ENCODE data around the gene ARHGAP44. TPM values are rescaled to one million over a fixed set of nuclear protein-coding genes. Genes with fewer than 3 reads are reported as not detected.

Gene ARHGAP44
- total RNA-seq, 1 donor from 2014 or later: 0.79 TPM

DNA sequence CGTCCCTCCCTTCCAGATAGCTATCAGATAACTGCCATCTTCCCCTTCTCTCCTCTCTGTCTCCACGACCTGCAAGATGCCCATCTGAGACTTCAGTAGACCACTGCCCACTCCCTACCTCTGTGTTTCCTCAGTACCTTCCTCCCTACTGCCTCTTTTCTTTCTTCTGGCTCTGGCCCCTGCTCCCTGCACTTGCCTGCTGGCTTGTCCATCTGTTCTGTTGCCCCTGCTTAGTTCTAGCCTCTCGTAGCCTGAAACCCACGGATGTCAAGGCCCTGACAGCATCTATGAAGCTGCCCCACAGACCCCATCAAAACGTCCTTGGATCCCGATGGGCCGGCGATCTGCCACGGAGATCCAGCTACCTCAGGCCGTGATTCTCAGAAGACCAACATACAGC, 175.5 kb downstream of the ARHGAP44 start:
- Histone ChIP-seq H3K4me3 (ENCODE audit: low read depth, low read length) (no peak overlapping the region), H3K27me3 (ENCODE audit: control insufficient read depth, insufficient read depth, low read length) (no peaks in the 10 kb centered on the region), H3K36me3 (ENCODE audit: control insufficient read depth, insufficient read depth, low read length) (no peaks in the 10 kb centered on the region)
- FAIRE-seq (no peak), DNase-seq (ENCODE audit: low read depth) (no peak)
- TF ChIP-seq, protein P1, sequence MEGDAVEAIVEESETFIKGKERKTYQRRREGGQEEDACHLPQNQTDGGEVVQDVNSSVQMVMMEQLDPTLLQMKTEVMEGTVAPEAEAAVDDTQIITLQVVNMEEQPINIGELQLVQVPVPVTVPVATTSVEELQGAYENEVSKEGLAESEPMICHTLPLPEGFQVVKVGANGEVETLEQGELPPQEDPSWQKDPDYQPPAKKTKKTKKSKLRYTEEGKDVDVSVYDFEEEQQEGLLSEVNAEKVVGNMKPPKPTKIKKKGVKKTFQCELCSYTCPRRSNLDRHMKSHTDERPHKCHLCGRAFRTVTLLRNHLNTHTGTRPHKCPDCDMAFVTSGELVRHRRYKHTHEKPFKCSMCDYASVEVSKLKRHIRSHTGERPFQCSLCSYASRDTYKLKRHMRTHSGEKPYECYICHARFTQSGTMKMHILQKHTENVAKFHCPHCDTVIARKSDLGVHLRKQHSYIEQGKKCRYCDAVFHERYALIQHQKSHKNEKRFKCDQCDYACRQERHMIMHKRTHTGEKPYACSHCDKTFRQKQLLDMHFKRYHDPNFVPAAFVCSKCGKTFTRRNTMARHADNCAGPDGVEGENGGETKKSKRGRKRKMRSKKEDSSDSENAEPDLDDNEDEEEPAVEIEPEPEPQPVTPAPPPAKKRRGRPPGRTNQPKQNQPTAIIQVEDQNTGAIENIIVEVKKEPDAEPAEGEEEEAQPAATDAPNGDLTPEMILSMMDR (IDR thresholded peaks at IDR 0.05; ENCODE audit: insufficient read depth, low read length, severe bottlenecking): no peak

GRCh38 chr17:12965988-12966387, 176.7 kb downstream of the ARHGAP44 start:
- FAIRE-seq (no peak), DNase-seq (ENCODE audit: low read depth) (no peak)
- Histone ChIP-seq H3K4me3 (ENCODE audit: low read depth, low read length) (no peak overlapping the region), H3K36me3 (ENCODE audit: control insufficient read depth, insufficient read depth, low read length) (no peaks in the 10 kb centered on the region), H3K27me3 (ENCODE audit: control insufficient read depth, insufficient read depth, low read length) (no peaks in the 10 kb centered on the region)
- TF ChIP-seq, protein P1 (IDR thresholded peaks at IDR 0.05; ENCODE audit: insufficient read depth, low read length, severe bottlenecking): no peak

- no peak for FAIRE-seq
- Histone ChIP-seq H3K36me3 (ENCODE audit: control insufficient read depth, insufficient read depth, low read length) (no peaks in the 10 kb centered on the region), H3K27me3 (ENCODE audit: control insufficient read depth, insufficient read depth, low read length) (no peaks in the 10 kb centered on the region), H3K4me3 (ENCODE audit: low read depth, low read length) (no peak overlapping the region)
- DNase-seq (ENCODE audit: low read depth): no peak
- TF ChIP-seq, protein P1 (IDR thresholded peaks at IDR 0.05; ENCODE audit: insufficient read depth, low read length, severe bottlenecking): no peak
Measured at GRCh38 chr17:12966413-12966812, 177.1 kb downstream of the ARHGAP44 start.

DNA sequence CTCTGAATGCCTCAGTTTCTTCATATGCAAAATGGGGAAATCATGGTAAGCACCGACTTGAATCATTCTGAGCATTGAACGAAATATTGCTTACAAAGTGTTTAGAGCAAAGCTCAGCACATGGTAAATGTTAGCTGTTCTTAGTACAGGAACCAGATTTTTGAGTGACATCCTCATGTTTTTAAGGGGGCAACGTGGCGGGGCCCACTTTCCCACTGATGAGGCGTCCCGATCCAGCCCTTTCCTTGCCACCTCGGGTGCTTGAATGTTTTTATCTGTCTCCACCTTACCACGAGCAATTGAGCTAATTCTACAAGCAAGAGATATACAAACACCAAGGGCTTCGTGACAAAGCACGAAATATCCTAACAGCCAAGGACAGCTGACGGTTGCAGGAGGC, 178.7 kb downstream of the ARHGAP44 start:
- H3K36me3 ChIP-seq (ENCODE audit: control insufficient read depth, insufficient read depth, low read length): no peaks in the 10 kb centered on the region
- no peaks in the 10 kb centered on the region for H3K27me3 ChIP-seq (ENCODE audit: control insufficient read depth, insufficient read depth, low read length)
- DNase-seq (ENCODE audit: low read depth): no peak
- TF ChIP-seq, protein P1 (IDR thresholded peaks at IDR 0.05; ENCODE audit: insufficient read depth, low read length, severe bottlenecking): no peak
- no peak for FAIRE-seq
- H3K4me3 ChIP-seq (ENCODE audit: low read depth, low read length): no peak overlapping the region

DNA sequence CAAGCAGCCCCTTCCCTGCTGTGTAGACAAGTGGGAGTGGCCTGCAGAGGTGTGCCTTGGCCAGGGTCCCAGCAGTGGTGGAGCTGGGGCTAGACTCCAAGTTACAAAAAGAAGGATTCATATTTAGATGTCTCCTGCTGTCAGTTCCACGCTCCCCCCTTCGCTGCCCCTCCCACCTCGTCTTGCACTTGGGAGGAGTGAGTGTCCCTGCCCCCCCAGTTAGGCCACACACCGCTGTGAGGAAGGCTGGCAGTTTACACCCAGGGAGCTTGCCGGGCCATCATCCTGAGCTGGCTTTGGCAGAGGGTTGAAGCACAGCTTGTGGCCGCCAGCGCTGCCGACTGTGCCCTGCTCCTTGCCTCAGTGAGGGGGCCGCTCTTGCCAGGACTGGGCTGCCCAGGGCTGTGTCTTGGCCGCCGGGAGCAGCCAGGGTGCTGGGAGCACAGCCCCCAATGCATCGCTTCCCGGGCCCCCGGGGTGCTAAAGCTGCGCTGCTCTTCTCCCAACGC, 184.3 kb downstream of the ARHGAP44 start:
- H3K4me3 ChIP-seq (ENCODE audit: low read depth, low read length): no peak overlapping the region
- H3K27me3 ChIP-seq (ENCODE audit: control insufficient read depth, insufficient read depth, low read length): no peaks in the 10 kb centered on the region
- DNase-seq (ENCODE audit: low read depth) (no peak), FAIRE-seq (no peak)
- TF ChIP-seq, protein P1 (IDR thresholded peaks at IDR 0.05; ENCODE audit: insufficient read depth, low read length, severe bottlenecking): no peak
- no peaks in the 10 kb centered on the region for H3K36me3 ChIP-seq (ENCODE audit: control insufficient read depth, insufficient read depth, low read length)

GRCh38 chr17:12974005-12974531, 184.8 kb downstream of the ARHGAP44 start:
- FAIRE-seq: no peak
- Histone ChIP-seq H3K4me3 (ENCODE audit: low read depth, low read length) (no peak overlapping the region), H3K36me3 (ENCODE audit: control insufficient read depth, insufficient read depth, low read length) (no peaks in the 10 kb centered on the region), H3K27me3 (ENCODE audit: control insufficient read depth, insufficient read depth, low read length) (no peaks in the 10 kb centered on the region)
- DNase-seq (ENCODE audit: low read depth): no peak
- TF ChIP-seq, protein P1 (IDR thresholded peaks at IDR 0.05; ENCODE audit: insufficient read depth, low read length, severe bottlenecking): no peak

Data from bronchial epithelial cell (primary cell).